Activated CD4-positive, alpha-beta T cell treated with anti-CD3 and anti-CD28 coated beads, Interleukin-2, amount 50 U/mL, for 48 hours (primary cell): ENCODE data around the gene KCNK10.

Experiments used
- DNase-seq, 2 experiments: peaks; one replicate each; pipeline ENCODE4 v3.0.0-alpha.2; 2020

Gene KCNK10, protein sequence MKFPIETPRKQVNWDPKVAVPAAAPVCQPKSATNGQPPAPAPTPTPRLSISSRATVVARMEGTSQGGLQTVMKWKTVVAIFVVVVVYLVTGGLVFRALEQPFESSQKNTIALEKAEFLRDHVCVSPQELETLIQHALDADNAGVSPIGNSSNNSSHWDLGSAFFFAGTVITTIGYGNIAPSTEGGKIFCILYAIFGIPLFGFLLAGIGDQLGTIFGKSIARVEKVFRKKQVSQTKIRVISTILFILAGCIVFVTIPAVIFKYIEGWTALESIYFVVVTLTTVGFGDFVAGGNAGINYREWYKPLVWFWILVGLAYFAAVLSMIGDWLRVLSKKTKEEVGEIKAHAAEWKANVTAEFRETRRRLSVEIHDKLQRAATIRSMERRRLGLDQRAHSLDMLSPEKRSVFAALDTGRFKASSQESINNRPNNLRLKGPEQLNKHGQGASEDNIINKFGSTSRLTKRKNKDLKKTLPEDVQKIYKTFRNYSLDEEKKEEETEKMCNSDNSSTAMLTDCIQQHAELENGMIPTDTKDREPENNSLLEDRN

DNA sequence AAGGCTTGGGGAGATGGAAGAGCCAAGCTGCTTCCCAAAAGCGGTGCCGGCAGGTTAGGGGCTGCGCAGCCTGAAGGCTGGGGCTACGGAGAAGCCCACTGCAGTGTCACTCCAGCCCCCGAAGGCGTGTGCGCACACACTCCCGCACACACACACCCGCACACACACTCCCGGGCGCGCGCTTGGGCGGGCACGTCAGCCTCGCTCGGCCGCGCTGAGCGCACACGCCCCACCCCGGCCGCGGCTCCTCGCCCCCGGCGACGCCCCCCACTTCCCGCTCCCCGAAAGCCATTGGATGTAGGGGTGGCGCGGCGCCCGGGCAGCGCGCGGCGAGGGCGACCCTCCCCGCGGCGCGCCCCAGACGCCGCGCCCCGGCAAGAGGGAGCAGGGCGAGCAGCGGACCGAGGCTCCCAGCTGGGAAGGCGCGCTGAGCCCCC lies at the start of gene KCNK10:
TSS of gene KCNK10 (minus strand) at position 184 of the 437 bp plus-strand sequence. CDS start 471 bp downstream, outside the sequence.
- DNase-seq: no peak

GRCh38 chr14:88369496-88369895 lies 46.4 kb upstream of the KCNK10 start:
- no peak for DNase-seq

DNA sequence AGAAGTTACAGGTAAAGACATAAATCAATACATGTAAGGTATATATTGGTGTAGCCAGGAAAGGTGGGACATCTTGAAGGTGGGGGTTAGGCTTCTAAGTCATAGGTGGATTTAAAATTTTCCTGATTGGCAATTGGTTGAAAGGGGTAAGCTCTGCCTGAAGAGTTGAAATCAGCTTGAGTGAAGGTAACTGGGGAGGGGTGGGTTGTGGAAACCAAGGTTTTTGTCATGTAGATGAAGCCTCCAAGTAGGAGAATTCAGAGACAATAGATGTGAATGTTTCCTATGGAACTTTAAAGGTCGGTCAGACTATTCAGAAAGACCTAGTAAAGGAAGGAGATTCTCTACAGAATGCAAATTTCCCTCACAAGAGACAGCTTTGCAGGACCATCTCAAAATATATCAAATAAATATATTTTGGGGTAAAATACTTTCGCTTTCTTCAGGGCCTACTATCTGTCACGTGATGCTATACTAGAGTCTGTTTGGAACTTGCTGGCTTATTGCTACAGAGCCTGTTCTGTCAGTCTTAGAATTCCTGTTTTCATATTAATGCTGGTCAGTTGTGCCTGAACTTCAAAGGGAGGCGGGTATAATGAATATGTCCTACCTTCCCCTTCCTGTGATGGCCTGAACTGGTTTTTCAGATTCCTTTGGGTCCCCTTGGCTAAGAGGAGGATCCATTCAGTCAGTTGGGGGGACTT lies 41.8 kb upstream of the KCNK10 start:
- no peak for DNase-seq

- no peak for DNase-seq
Observed at GRCh38 chr14:88363644-88364043, 40.6 kb upstream of the KCNK10 start.

DNA sequence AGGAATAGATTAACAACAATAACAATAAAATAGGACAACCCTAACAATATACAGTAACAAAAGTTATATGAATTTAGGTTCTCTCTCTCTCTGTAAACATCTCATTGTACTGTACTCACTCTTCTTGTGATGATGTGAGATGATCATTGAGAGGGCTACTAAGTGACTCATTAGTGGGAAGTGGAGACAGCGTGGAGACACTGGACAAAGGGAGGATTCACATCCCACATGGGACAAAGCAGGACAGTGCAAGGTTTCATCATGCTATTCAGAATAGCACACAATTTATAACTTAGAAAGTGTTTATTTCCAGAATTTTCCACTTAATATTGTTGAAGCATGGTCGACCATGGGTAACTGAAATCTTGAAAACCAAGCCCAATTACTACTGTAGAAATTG lies 36.4 kb upstream of the KCNK10 start:
- no peak for DNase-seq

DNA sequence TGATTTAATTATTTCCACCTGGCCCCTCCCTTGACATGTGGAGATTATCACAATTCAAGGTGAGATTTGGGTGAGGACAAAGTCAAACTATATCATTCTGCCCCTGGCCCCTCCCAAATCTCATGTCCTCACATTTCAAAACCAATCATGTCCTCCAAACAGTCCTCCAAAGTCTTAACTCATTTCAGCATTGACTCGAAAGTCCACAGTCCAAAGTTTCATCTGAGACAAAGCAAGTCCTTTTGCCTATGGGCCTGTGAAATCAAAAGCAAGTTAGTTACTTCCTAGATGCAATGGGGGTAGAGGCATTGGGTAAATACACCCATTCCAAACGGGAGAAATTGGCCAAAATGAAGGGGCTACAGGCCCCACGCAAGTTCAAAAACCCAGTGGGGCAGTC lies 31.3 kb upstream of the KCNK10 start:
- no peak for DNase-seq

DNA sequence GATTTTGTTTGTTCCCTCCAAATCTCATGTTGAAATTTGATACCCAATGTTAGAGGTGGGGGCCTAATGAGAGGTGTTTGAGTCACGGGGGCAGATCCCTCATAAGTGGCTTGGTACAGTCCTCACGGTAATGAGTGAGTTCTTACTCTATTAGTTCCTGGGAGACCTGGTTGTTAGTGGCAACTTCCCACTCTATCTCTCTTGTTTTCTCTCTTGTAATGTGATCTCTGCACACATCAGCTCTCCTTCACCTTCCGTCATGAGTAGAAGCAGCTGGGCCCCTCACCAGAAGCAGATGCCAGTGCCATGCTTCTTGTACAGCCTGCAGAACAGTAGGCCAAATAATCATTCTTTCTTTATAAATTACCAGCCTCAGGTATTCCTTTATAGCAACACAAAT lies 29.6 kb upstream of the KCNK10 start:
- DNase-seq: no peak

DNA sequence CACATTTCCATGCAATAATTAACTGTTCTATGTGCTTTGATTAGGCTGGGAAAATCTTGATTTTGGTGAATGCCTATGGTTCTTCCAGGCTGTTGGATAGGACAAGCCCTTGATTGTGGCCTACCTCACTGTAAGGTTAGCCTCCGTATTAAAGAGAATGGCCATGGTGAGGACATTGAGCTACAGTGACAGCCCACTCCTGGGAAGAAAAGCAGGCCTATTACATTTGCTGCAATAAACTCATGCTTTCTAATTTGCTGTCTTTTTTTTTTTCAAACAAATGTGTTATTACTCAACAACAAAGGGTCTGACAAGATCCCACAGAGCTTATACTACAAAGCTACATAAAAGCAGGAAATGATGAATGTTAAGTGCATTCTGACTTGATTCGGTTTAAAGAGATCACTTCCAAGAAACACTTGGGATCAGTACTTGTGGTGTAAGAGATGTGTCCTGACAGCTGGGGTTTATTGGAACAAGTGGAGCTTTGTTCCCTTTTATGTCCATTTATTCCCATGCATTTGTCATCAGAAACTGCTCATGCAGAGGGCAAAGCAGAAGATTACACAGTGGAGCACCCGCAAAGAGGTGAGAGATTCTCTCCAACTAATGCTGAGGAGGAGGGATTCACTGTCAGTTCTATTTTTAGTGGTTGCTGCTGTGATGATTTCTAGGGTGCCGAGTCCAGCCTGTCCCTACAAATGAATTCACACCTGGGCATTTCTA lies 29.1 kb upstream of the KCNK10 start:
- DNase-seq: no peak

DNA sequence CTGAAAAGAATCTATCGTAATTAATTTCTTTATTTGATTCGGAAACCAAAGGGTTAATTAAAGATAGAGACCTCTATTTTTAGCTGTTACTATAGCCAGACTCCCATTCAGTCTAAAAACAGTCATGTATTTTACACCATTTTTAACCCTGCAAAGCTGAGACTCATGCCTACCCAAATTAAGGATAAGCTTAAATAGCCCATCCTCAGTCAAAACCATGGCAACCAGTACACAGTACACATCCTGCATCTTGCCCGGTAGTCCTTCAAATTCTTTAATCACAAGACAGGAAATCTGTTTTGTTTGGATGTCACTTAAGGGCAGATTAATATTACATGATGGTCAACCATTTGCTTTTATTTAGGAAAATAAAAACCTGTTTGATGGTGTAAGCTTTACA lies 25.5 kb upstream of the KCNK10 start:
- DNase-seq: no peak

DNA sequence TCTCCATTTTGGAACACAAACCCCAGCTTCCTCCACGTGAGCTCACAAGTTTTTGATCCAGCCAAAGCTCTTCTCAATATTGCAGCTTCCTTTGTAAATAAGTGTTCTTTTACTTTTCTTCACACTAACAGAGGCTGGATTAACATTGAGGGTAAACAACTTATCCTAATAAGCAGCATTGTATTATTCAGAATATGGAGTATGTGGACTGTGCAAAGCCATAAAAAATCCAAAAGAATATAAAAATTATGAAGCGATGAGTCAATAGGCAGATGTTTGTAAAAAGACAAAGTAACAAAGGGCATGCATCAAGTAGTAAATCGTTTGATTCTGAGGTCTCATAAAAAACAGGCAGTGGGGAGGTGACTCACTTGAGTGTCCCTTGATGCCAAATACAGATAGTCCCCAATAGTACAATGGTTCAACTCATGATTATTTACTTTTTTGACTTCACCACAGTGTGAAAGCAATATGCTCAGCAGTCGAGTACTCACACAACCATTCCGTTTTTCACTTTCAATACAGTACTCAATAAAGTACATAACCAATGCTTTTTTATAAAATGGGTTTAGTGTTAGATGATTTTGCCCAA lies 23.1 kb upstream of the KCNK10 start:
- no peak for DNase-seq

- DNase-seq: no peak
Observed at GRCh38 chr14:88342980-88343379, 19.9 kb upstream of the KCNK10 start.

- no peak for DNase-seq
Observed at GRCh38 chr14:88340357-88340756, 17.3 kb upstream of the KCNK10 start.

GRCh38 chr14:88333036-88333435 lies 10.0 kb upstream of the KCNK10 start:
- DNase-seq: no peak

DNA sequence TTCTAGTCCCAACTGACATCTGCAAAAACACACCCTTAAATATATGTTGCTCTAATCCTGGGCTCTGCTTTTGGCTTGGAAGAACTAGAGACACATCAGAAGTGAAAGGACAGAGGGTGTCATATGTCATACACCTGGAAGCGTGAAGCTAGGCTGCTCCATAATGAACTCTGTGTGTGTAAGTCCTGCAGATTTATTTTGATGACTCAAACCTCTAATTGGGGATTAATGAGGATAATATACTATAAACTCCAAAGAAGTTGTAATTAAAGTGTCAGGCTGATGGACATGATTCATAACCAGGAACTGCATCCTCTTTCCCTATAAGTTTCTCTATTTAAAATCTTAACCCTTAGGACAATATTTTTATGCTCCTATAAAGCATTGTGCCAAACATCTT lies 4.4 kb upstream of the KCNK10 start:
- no peak for DNase-seq

DNA sequence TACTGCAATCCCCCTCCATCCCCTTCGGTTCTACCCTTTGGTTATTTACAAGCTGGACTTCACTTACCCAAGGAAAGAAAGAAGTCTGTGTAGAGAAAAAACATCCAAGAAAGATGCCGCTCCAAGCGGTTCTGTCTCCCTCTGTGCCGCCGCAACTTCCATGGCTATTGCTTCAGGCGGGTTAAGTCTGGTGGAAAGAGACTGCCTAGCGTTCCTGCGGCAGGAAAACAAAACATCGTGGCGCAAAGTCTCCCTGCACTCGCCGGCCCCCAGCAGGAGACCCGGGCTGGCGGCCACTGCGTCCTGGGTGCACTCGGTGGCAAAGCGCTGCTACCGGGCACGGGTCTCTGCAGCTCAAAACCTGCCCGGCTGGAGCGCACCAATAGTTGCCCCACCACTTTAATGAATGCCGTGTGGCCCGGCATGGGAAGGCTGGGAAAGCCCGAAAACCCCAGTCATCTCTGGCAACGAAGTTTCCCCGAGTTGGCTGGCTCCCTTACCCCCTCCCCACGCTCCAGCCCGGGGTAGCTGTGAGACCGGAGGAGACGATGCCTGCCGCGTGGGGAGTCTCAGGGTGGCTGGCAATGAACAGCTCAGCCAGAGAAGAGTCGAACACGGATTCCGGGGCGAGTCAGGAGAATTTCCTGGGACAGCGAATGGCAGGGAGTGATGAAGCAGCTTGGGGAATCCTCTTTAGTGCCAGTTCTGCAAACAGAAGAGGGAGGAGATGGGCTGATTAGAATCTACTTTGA lies 3.5 kb upstream of the KCNK10 start:
- DNase-seq: no peak

DNA sequence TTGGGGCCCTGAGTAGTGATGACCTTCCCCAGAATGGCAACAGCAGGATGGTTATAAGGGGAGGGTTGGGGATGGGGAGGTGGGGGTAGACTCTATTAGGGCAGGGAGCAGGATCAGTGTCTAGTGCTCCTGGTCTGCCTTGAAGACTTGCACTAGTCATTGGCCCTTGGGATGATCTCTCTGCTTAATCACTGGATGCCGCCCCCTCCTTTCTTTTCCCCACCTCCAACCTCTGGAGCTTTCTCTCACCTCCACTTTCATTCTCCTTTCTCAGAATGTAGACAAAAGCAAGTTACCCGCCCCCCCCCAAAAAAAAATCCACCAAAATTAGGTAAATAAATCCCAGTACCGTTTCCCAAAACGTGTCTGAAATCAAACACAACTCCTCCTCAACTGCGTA lies 2.8 kb upstream of the KCNK10 start:
- no peak for DNase-seq

DNA sequence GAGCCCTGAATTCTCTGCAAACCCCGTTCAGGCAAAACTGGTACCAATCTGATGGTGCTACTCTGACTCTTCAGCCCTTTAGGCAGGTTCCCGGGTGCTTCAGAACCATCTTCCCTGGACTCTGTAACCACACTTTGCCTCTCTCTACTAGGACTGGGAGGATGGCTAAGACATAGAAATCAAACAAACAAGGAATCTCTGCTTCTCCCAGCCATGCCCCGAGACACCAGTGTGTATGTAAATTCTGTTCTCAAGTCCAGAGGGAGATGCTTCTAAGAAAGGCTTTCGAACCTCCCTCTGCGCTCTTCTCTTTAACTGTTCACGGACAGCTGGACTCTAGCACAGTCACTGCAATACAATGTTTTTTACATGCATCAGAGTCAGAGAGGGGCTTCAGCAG lies 1.9 kb upstream of the KCNK10 start:
- DNase-seq: no peak

- no peak for DNase-seq
Observed at GRCh38 chr14:88324491-88324890, 1.4 kb upstream of the KCNK10 start.

- DNase-seq: peak in 1 of 2 experiments; percentile 16
Observed at GRCh38 chr14:88323523-88324199, 592 bp upstream of the KCNK10 start.

DNA sequence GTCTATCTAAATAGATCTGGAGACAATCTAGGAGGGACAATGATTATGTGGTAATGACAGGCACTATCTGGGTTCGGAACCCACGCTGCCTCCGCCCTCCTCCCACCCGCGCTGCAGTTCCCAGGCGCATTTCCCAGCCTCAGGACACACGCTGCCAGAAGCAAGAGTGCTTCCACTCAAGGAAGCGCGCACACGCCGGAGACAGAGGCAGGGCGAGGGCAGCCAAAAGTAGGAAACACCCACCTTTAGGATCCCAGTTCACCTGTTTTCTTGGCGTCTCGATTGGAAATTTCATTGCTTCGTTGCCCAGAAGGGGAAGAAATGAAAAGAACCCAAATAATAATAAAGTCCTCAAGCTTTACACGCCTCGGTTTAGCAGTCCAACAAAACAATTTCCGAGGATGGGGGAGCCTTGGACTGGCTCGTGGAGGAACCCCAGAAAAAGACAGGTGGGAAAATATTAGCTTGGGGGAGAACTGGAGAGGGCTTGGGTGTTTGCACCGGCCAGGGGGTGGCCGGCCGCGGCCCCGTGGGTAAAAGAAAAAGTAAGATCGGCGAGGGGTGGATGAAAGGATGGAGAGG lies 474 bp downstream of the KCNK10 start:
- no peak for DNase-seq
